ENCODE data around the gene EIF1. TPM values are rescaled to one million over a fixed set of nuclear protein-coding genes. Genes with fewer than 3 reads are reported as not detected.

Gene EIF1
- total and polyA plus RNA-seq, 9 donors, result 270 to 1,340 (median 813) TPM

GRCh38 chr17:41702712-41703111 lies 14.0 kb downstream of the EIF1 start:
- TF ChIP-seq EP300 (IDR thresholded peaks at IDR 0.05), result no peak
- TF ChIP-seq CTCF (IDR thresholded peaks at IDR 0.05), result no peak
- TF ChIP-seq POLR2A (IDR thresholded peaks at IDR 0.05), result no peak

DNA sequence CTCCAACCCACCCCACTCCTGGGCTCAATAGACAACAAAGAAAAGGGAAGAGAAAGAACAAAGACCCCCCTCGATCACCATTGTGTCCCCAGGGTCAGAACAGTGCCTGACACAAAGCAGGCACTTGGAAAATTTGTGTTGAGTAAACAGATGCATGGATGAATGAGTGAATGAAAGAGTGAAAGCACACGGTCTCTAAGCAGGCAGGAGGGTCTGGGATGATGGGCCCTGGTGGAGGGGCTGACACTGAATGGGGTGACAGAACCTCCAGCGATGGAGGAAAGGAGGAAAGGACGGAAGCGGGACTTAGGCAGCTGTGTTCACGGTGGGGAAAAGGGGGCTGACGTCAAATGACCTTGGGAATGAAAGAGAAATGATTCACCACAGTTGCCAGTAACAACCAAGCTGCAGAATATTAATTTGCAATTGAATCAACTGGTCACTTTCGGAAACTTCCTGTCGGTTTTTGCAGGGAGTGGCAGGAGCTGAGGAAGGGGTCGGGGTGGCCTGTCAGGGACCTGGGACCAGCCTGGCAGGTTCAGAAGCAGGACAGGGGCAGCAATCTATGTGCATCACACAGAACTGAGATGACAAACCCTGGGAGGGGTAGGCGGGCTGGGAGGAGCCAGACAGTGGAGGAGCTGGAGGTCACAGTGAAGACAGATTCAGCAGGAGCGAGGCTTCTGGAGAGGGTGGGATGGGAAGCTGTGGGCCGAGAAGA lies 16.7 kb downstream of the EIF1 start:
- H3K27ac ChIP-seq, result peak overlapping the region; percentile 39 to 80
- peak; percentile 70 to 81 (median 71) for DNase-seq

More at GRCh38 chr17:41702712-41703111, 14.0 kb downstream of the EIF1 start:
- Histone ChIP-seq H3K4me1 (ENCODE audit: insufficient read depth) (peaks cover 5% of the 10 kb centered on the region), H3K36me3 (no peaks in the 10 kb centered on the region), H3K9me3 (no peaks in the 10 kb centered on the region), H3K27ac (no peak overlapping the region), H3K4me3 (no peak overlapping the region), H3K27me3 (no peaks in the 10 kb centered on the region)
- intact Hi-C loops (cut with DNase I), result no loop called here
- DNase-seq, result no peak
- WGBS, 3 donors, result 76 to 88% (median 77%) methylated on average over 8 of the region's 8 CpGs

GRCh38 chr17:41707803-41708669 lies 19.4 kb downstream of the EIF1 start:
- H3K36me3 ChIP-seq, result no peaks in the 10 kb centered on the region
- intact Hi-C loops (cut with DNase I), result no loop called here
- no peak overlapping the region for H3K27ac ChIP-seq
- no peaks in the 10 kb centered on the region for H3K27me3 ChIP-seq
- WGBS, 3 donors, result 76 to 84% (median 76%) methylated on average over 10 of the region's 10 CpGs
- TF ChIP-seq EP300 (IDR thresholded peaks at IDR 0.05) (no peak), CTCF (IDR thresholded peaks at IDR 0.05) (no peak), POLR2A (IDR thresholded peaks at IDR 0.05) (no peak)
- no peak overlapping the region for H3K4me3 ChIP-seq
- no peak for DNase-seq
- H3K4me1 ChIP-seq (ENCODE audit: insufficient read depth), result peaks cover 5% of the 10 kb centered on the region
- no peaks in the 10 kb centered on the region for H3K9me3 ChIP-seq

More for the DNA sequence above, 16.7 kb downstream of the EIF1 start:
- Histone ChIP-seq H3K36me3 (no peaks in the 10 kb centered on the region), H3K27me3 (no peaks in the 10 kb centered on the region), H3K4me3 (no peak overlapping the region), H3K4me1 (ENCODE audit: insufficient read depth) (peaks cover 5% of the 10 kb centered on the region), H3K9me3 (no peaks in the 10 kb centered on the region)
- intact Hi-C loops (cut with DNase I), result no loop called here
- no peak for TF ChIP-seq POLR2A (IDR thresholded peaks at IDR 0.05)
- no peak for TF ChIP-seq EP300 (IDR thresholded peaks at IDR 0.05)
- no peak for TF ChIP-seq CTCF (IDR thresholded peaks at IDR 0.05)
- 5 to 22% (median 8%) methylated on average over 13 of the region's 13 CpGs for WGBS, 3 donors

DNA sequence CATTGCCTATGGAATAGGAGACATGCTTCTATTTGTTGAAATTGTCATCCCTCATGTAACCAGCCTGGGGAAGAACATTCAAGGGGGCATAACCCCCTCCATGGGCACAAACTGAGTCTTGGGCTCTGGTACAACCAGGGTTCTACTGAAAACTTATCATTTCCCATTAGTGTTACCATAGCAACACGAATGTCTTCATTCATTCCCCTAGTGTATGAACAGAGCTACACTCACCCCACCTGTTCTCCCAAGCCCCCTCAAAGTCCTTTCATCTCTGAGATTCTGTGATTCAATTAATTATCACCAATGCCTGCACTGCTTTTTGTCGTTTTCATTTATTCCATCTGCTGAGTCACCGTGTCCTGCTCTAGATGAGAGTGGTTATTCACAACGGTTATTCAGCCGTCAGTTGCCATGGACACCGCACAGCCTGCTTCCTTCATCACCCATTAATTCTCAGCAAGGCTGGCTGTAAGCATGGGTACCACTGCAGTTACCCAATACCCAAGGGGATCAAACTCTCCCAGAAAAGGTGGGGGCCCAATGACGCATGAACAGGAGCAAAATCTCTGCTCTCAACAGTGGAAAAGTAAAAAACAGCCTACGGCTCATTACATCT lies 21.9 kb downstream of the EIF1 start:
- 59 to 68% (median 64%) methylated on average over 8 of the region's 8 CpGs for WGBS, 3 donors
- no peaks in the 10 kb centered on the region for H3K27me3 ChIP-seq
- no peak overlapping the region for H3K4me3 ChIP-seq
- intact Hi-C loops (cut with DNase I), result no loop called here
- no peaks in the 10 kb centered on the region for H3K9me3 ChIP-seq
- DNase-seq, result no peak
- no peaks in the 10 kb centered on the region for H3K36me3 ChIP-seq
- peaks cover 2% of the 10 kb centered on the region for H3K4me1 ChIP-seq (ENCODE audit: insufficient read depth)
- no peak for TF ChIP-seq EP300 (IDR thresholded peaks at IDR 0.05)
- no peak for TF ChIP-seq POLR2A (IDR thresholded peaks at IDR 0.05)
- no peak for TF ChIP-seq CTCF (IDR thresholded peaks at IDR 0.05)
- no peak overlapping the region for H3K27ac ChIP-seq
